Stimulated activated CD8-positive, alpha-beta memory T cell treated with anti-CD3 and anti-CD28 coated beads, Interleukin-7, amount 100 ng/mL, for 4 hours (primary cell): ENCODE results near the gene PSMD2.
A peak's percentile ranks its signal among the peaks of the same experiment; 100 is the strongest.

ENCODE experiments used
- DNase-seq, 2 donors: peaks; one replicate each; pipeline ENCODE4 v3.0.0-alpha.2; 2020; ENCODE audit warnings: low read depth in 2 of 2

The PSMD2 gene

GRCh38 chr3:184282941-184283340 lies 16.1 kb upstream of the PSMD2 start:
- DNase-seq, result no peak

- DNase-seq, result no peak
Measured at GRCh38 chr3:184283681-184284080, 15.4 kb upstream of the PSMD2 start.

GRCh38 chr3:184284696-184285095 lies 14.3 kb upstream of the PSMD2 start:
- no peak for DNase-seq

GRCh38 chr3:184289426-184289938 lies 9.6 kb upstream of the PSMD2 start:
- DNase-seq, result peak; percentile 40 to 45

- no peak for DNase-seq
Measured at GRCh38 chr3:184290331-184290730, 8.7 kb upstream of the PSMD2 start.

- DNase-seq, result no peak
Measured at GRCh38 chr3:184291044-184291737, 7.8 kb upstream of the PSMD2 start.

- no peak for DNase-seq
Measured at GRCh38 chr3:184291738-184292445, 7.1 kb upstream of the PSMD2 start.

GRCh38 chr3:184295771-184296170 lies 3.3 kb upstream of the PSMD2 start:
- no peak for DNase-seq

- DNase-seq, result no peak
Measured at GRCh38 chr3:184296616-184297015, 2.4 kb upstream of the PSMD2 start.

- no peak for DNase-seq
Measured at GRCh38 chr3:184299488-184300377, 692 bp downstream of the PSMD2 start.

GRCh38 chr3:184300378-184300720 lies 1.3 kb downstream of the PSMD2 start:
- no peak for DNase-seq

GRCh38 chr3:184305577-184305976 lies 6.5 kb downstream of the PSMD2 start:
- DNase-seq, result no peak

- DNase-seq, result no peak
Measured at GRCh38 chr3:184306341-184306972, 7.4 kb downstream of the PSMD2 start.

- no peak for DNase-seq
Measured at GRCh38 chr3:184307915-184308314, 8.9 kb downstream of the PSMD2 start.

GRCh38 chr3:184308744-184309143 lies 9.7 kb downstream of the PSMD2 start:
- no peak for DNase-seq

- DNase-seq, result no peak
Measured at GRCh38 chr3:184311633-184312032, 12.6 kb downstream of the PSMD2 start.

- peak; percentile 81 to 92 for DNase-seq
Measured at GRCh38 chr3:184314363-184314699, 15.3 kb downstream of the PSMD2 start, which contains the start of gene EIF4G1. TSS of gene EIF4G1 (plus strand) at chr3:184314606. CDS start at chr3:184315797, 1,191 bp downstream.

GRCh38 chr3:184314700-184315542 lies 15.9 kb downstream of the PSMD2 start:
- DNase-seq, result peak; percentile 35 to 67

- DNase-seq, result no peak
Measured at GRCh38 chr3:184315543-184315867, 16.5 kb downstream of the PSMD2 start.

- DNase-seq, result no peak
Measured at GRCh38 chr3:184315871-184316661, 17.0 kb downstream of the PSMD2 start.
